SK-N-SH treated with all-trans-retinoic acid at 6 μM for 48 hours (cell line): Measurements from ENCODE around the gene DHX9.
A peak's percentile ranks its signal among the peaks of the same experiment; 100 is the strongest.

Experiments used
- ATAC-seq: fragments of 200-7000 bp; cut with Tn5 transposase; 3 replicates; pipeline ENCODE4 v1.9.1; 2020; ENCODE audit warnings: mild to moderate bottlenecking, moderate library complexity
- ARNTL ChIP-seq: fragments of 450-650 bp; formaldehyde crosslinking; IDR thresholded peaks from 2 replicates; pipeline ENCODE4 v1.5.0; 2020; ENCODE audit warnings: low read depth, mild to moderate bottlenecking, moderate library complexity, borderline replicate concordance
- BACH2 ChIP-seq: fragments of 250-450 bp; sonication (Bioruptor Pico); IDR thresholded peaks from 2 replicates; pipeline ENCODE4 v1.9.0; 2021; ENCODE audit warnings: mild to moderate bottlenecking, borderline replicate concordance
- CSDC2 ChIP-seq: fragments of 250-450 bp; sonication (Bioruptor Pico); IDR thresholded peaks from 2 replicates; pipeline ENCODE4 v1.5.0; 2020; ENCODE audit warnings: mild to moderate bottlenecking, moderate library complexity
- CSRNP3 ChIP-seq: fragments of 250-450 bp; sonication (Bioruptor Pico); IDR thresholded peaks from 2 replicates; pipeline ENCODE4 v1.5.1; 2021; ENCODE audit warnings: mild to moderate bottlenecking, moderate library complexity
- ESRRG ChIP-seq: fragments of 250-450 bp; sonication (Bioruptor Pico); IDR thresholded peaks from 2 replicates; pipeline ENCODE4 v1.6.1; 2021; ENCODE audit warnings: mild to moderate bottlenecking
- GLIS3 ChIP-seq: fragments of 250-450 bp; sonication (Bioruptor Pico); IDR thresholded peaks from 2 replicates; pipeline ENCODE4 v1.5.0; 2020; ENCODE audit warnings: mild to moderate bottlenecking, moderate library complexity
- ISL1 ChIP-seq: fragments of 250-450 bp; sonication (Bioruptor Pico); IDR thresholded peaks from 2 replicates; pipeline ENCODE4 v2.1.2; 2022; ENCODE audit warnings: mild to moderate bottlenecking, moderate library complexity
- PATZ1 ChIP-seq: fragments of 250-450 bp; sonication (Bioruptor Pico); IDR thresholded peaks from 2 replicates; pipeline ENCODE4 v1.8.0; 2020; ENCODE audit warnings: mild to moderate bottlenecking, moderate library complexity, borderline replicate concordance
- PPARA ChIP-seq: fragments of 250-450 bp; sonication (Bioruptor Pico); IDR thresholded peaks from 2 replicates; pipeline ENCODE4 v1.5.0; 2020; ENCODE audit warnings: mild to moderate bottlenecking, borderline replicate concordance
- RARB ChIP-seq: fragments of 250-450 bp; sonication (Bioruptor Pico); IDR thresholded peaks from 2 replicates; pipeline ENCODE4 v1.8.0; 2021; ENCODE audit warnings: mild to moderate bottlenecking, moderate library complexity
- SNAI2 ChIP-seq: fragments of 250-450 bp; sonication (Bioruptor Pico); IDR thresholded peaks from 2 replicates; pipeline ENCODE4 v1.5.0; 2020; ENCODE audit warnings: mild to moderate bottlenecking, moderate library complexity
- TCF4 ChIP-seq: fragments of 250-450 bp; sonication (Bioruptor Pico); IDR thresholded peaks from 2 replicates; pipeline ENCODE4 v1.8.0; 2021; ENCODE audit warnings: mild to moderate bottlenecking, moderate library complexity, borderline replicate concordance
- TOX ChIP-seq: fragments of 250-450 bp; sonication (Bioruptor Pico); IDR thresholded peaks from 2 replicates; pipeline ENCODE4 v1.8.0; 2021; ENCODE audit warnings: mild to moderate bottlenecking, moderate library complexity, borderline replicate concordance
- ZC3H10 ChIP-seq: fragments of 250-450 bp; sonication (Bioruptor Pico); IDR thresholded peaks from 2 replicates; pipeline ENCODE4 v1.5.1; 2021; ENCODE audit warnings: mild to moderate bottlenecking, moderate library complexity
- ZFP3 ChIP-seq: fragments of 250-450 bp; sonication (Bioruptor Pico); IDR thresholded peaks from 2 replicates; pipeline ENCODE4 v1.5.0; 2020; ENCODE audit warnings: mild to moderate bottlenecking, moderate library complexity
- ZFP30 ChIP-seq: fragments of 450-650 bp; formaldehyde crosslinking; IDR thresholded peaks from 2 replicates; pipeline ENCODE4 v1.5.0; 2022; ENCODE audit warnings: mild to moderate bottlenecking, moderate library complexity
- ZNF565 ChIP-seq: fragments of 450-650 bp; formaldehyde crosslinking; conservative IDR thresholded peaks from 2 replicates; pipeline ENCODE4 v1.5.0; 2020; ENCODE audit warnings: low read depth, mild to moderate bottlenecking, moderate library complexity
- ZNF70 ChIP-seq: fragments of 450-650 bp; formaldehyde crosslinking; IDR thresholded peaks from 2 replicates; pipeline ENCODE4 v1.5.0; 2020; ENCODE audit warnings: mild to moderate bottlenecking, moderate library complexity
- ZNF8 ChIP-seq: fragments of 450-650 bp; formaldehyde crosslinking; IDR thresholded peaks from 2 replicates; pipeline ENCODE4 v1.5.0; 2020; ENCODE audit warnings: mild to moderate bottlenecking, moderate library complexity
- TF ChIP-seq, protein P1 (sequence below): fragments of 250-450 bp; sonication (Bioruptor Pico); IDR thresholded peaks from 2 replicates; pipeline ENCODE4 v1.5.1; 2020; ENCODE audit warnings: low read depth, mild to moderate bottlenecking, moderate library complexity
- TF ChIP-seq, protein P2 (sequence below): fragments of 250-450 bp; sonication (Bioruptor Pico); IDR thresholded peaks from 2 replicates; pipeline ENCODE4 v1.8.0; 2021; ENCODE audit warnings: low read depth, mild to moderate bottlenecking, moderate library complexity, borderline replicate concordance

DHX9 gene

GRCh38 chr1:182861994-182862393, 22.8 kb downstream of the DHX9 start:
- TF ChIP-seq PATZ1 (CRISPR knock-in tag) (no peak), BACH2 (CRISPR knock-in tag) (no peak), PPARA (no peak), TCF4 (no peak)
- peak; percentile 12; the same call in 1 of the 3 replicates for ATAC-seq

DNA sequence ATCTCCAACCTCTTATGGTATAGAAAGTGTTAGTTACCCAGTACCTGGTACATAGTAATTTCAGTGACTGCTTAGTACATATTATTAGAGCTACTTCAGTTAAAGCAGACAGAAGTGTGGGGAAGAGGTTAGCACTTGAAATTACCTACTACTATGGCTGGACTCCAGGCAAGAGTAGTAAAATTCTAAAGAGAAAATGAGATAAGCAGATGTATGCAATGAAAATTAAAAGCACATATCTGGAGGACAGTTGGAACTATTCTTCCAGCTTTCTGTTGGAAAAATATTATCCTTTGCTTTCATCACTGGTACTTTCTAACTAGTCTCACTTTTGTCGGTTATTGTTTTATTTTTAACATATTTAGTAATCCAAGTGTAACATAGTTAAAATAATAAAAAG, 23.7 kb downstream of the DHX9 start:
- no peak for ATAC-seq
- TF ChIP-seq ZNF70 (CRISPR knock-in tag): no peak

- no peak for TF ChIP-seq ESRRG
- TF ChIP-seq ARNTL (CRISPR knock-in tag): no peak
- TF ChIP-seq, protein P1, sequence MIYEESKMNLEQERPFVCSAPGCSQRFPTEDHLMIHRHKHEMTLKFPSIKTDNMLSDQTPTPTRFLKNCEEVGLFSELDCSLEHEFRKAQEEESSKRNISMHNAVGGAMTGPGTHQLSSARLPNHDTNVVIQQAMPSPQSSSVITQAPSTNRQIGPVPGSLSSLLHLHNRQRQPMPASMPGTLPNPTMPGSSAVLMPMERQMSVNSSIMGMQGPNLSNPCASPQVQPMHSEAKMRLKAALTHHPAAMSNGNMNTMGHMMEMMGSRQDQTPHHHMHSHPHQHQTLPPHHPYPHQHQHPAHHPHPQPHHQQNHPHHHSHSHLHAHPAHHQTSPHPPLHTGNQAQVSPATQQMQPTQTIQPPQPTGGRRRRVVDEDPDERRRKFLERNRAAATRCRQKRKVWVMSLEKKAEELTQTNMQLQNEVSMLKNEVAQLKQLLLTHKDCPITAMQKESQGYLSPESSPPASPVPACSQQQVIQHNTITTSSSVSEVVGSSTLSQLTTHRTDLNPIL (CRISPR knock-in tag): no peak
- no peak for TF ChIP-seq ZNF565 (CRISPR knock-in tag)
- TF ChIP-seq ZNF70 (CRISPR knock-in tag): no peak
- TF ChIP-seq PPARA: no peak
- TF ChIP-seq, protein P2, sequence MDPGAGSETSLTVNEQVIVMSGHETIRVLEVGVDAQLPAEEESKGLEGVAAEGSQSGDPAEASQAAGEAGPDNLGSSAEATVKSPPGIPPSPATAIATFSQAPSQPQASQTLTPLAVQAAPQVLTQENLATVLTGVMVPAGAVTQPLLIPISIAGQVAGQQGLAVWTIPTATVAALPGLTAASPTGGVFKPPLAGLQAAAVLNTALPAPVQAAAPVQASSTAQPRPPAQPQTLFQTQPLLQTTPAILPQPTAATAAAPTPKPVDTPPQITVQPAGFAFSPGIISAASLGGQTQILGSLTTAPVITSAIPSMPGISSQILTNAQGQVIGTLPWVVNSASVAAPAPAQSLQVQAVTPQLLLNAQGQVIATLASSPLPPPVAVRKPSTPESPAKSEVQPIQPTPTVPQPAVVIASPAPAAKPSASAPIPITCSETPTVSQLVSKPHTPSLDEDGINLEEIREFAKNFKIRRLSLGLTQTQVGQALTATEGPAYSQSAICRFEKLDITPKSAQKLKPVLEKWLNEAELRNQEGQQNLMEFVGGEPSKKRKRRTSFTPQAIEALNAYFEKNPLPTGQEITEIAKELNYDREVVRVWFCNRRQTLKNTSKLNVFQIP: no peak
- no peak for TF ChIP-seq BACH2 (CRISPR knock-in tag)
- no peak for TF ChIP-seq ZC3H10 (CRISPR knock-in tag)
- TF ChIP-seq SNAI2 (CRISPR knock-in tag): no peak
- no peak for TF ChIP-seq ZFP30 (CRISPR knock-in tag)
- no peak for TF ChIP-seq ZFP3 (CRISPR knock-in tag)
- TF ChIP-seq RARB (CRISPR knock-in tag): no peak
- no peak for TF ChIP-seq CSDC2
- TF ChIP-seq ISL1 (CRISPR knock-in tag): no peak
- TF ChIP-seq TOX (CRISPR knock-in tag): no peak
- no peak for TF ChIP-seq GLIS3 (CRISPR knock-in tag)
- no peak for TF ChIP-seq ZNF8 (CRISPR knock-in tag)
Measured at GRCh38 chr1:182863940-182864339, 24.8 kb downstream of the DHX9 start.

DNA sequence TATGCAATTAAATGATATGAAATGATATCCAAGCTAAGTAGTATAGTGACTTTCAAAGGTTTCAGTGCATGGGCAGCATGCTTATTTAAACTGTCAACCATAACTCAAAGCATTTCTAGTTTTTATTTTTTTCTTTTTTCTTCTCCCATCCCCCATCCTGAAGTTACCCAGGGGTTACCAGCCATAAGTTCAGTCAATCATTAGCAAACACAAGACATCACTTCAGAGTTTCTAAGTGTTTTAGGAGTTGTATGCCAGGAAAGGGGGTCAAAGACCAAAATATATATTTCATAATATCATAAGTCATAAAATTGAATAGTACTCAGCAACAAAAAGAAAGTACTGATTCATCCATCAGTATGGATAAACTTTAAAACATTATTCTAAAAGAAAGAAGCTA, 28.7 kb downstream of the DHX9 start:
- 0 out of 2 replicates have a peak, but pooled peaks have one; percentile 7 for TF ChIP-seq TOX (CRISPR knock-in tag)
- no peak for TF ChIP-seq SNAI2 (CRISPR knock-in tag)
- no peak for ATAC-seq

More at GRCh38 chr1:182863940-182864339, 24.8 kb downstream of the DHX9 start:
- no peak; the same call in 2 of the 3 replicates for ATAC-seq

DNA sequence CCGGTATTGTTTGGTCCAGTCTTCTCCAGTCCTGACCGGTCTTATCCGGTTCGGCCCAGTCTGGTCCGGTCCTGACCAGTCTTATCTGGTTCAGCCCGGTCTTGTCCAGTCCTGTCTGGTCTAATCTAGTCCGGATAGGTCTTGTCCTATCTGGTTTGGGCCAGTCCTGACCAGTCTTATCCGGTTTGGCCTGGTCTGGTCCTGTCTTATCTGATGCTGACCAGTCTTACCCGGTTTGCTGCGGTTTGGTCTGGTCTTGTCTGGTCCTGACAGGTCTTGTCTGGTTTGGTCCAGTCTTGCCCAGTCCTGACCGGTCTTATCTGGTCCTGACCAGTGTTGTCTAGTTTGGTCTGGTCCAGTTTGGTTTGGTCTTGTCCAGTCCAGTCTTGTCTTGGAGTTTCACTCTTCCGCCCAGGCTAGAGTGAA, 30.1 kb downstream of the DHX9 start:
- ATAC-seq: peak; percentile 31
- TF ChIP-seq, protein P2: no peak
- no peak for TF ChIP-seq TCF4
- no peak for TF ChIP-seq ZNF8 (CRISPR knock-in tag)
- TF ChIP-seq, protein P1 (CRISPR knock-in tag): no peak
- no peak for TF ChIP-seq SNAI2 (CRISPR knock-in tag)
- TF ChIP-seq ARNTL (CRISPR knock-in tag): no peak
- TF ChIP-seq ZNF70 (CRISPR knock-in tag): no peak
- no peak for TF ChIP-seq ISL1 (CRISPR knock-in tag)
- no peak for TF ChIP-seq PATZ1 (CRISPR knock-in tag)
- no peak for TF ChIP-seq PPARA
- TF ChIP-seq CSRNP3: no peak
